Measurements from ENCODE around the gene HOXD10. TPM values are rescaled to one million over a fixed set of nuclear protein-coding genes. Genes with fewer than 3 reads are reported as not detected.

The HOXD10 gene
- total and polyA plus RNA-seq, 4 donors = not detected

- Histone ChIP-seq H3K27me3 (ENCODE audit: control insufficient read depth in 4 of 4, insufficient read depth in 4 of 4, low read length in 3 of 4) (peaks cover 12 to 77% (median 37%) of the 10 kb centered on the region in 4 donors), H3K4me1 (ENCODE audit: control insufficient read depth in 4 of 4, insufficient read depth in 4 of 4, low read length in 3 of 4) (peaks cover 4 to 25% (median 11%) of the 10 kb centered on the region in 4 donors), H3K9me3 (ENCODE audit: control insufficient read depth in 4 of 4, low read length in 3 of 4) (peaks cover 0 to 29% (median 5%) of the 10 kb centered on the region in 4 donors), H3K4me3 (ENCODE audit: low read depth in 1 of 3, low read length in 3 of 3) (no peak overlapping the region), H3K9ac (ENCODE audit: low read depth in 1 of 2, low read length in 2 of 2) (no peak overlapping the region), H3K36me3 (ENCODE audit: control insufficient read depth in 4 of 4, insufficient read depth in 3 of 4, low read depth in 1 of 4, low read length in 3 of 4) (no peaks in the 10 kb centered on the region), H3K27ac (ENCODE audit: low read depth in 1 of 2, low read length in 2 of 2) (no peak overlapping the region)
- TF ChIP-seq REST (IDR thresholded peaks at IDR 0.05) = no peak
- no peak for TF ChIP-seq FOXA2 (IDR thresholded peaks at IDR 0.05)
- no peak for TF ChIP-seq GABPA (IDR thresholded peaks at IDR 0.05 in 1 of 2, conservative IDR thresholded peaks at IDR 0.05 in 1 of 2)
- TF ChIP-seq MAX (IDR thresholded peaks at IDR 0.05) = no peak
- no peak for TF ChIP-seq JUND (IDR thresholded peaks at IDR 0.05)
- no peak for TF ChIP-seq HNF4G (IDR thresholded peaks at IDR 0.05)
- TF ChIP-seq YY1 (IDR thresholded peaks at IDR 0.05) = no peak
- TF ChIP-seq TAF1 (conservative IDR thresholded peaks at IDR 0.05) = no peak
- TF ChIP-seq RAD21 (IDR thresholded peaks at IDR 0.05) = no peak
- TF ChIP-seq FOXA1 (IDR thresholded peaks at IDR 0.05) = no peak
- no peak for TF ChIP-seq HNF4A (conservative IDR thresholded peaks at IDR 0.05)
- no peak for TF ChIP-seq CTCF (IDR thresholded peaks at IDR 0.05; ENCODE audit: low read depth, low read length, missing input control)
- DNase-seq (ENCODE audit: low spot score) = peak; percentile 34
- WGBS = 8% methylated on average over 62 of the region's 62 CpGs
Measured at GRCh38 chr2:176081837-176082524, 34.6 kb upstream of the HOXD10 start.

- H3K9ac ChIP-seq (ENCODE audit: low read depth in 1 of 2, low read length in 2 of 2) = no peak overlapping the region
- peaks cover 4 to 25% (median 11%) of the 10 kb centered on the region in 4 donors for H3K4me1 ChIP-seq (ENCODE audit: control insufficient read depth in 4 of 4, insufficient read depth in 4 of 4, low read length in 3 of 4)
- DNase-seq (ENCODE audit: low spot score) = no peak
- TF ChIP-seq CTCF (IDR thresholded peaks at IDR 0.05; ENCODE audit: low read depth, low read length, missing input control) (no peak), SP1 (IDR thresholded peaks at IDR 0.05) (no peak), TAF1 (conservative IDR thresholded peaks at IDR 0.05) (no peak), RXRA (IDR thresholded peaks at IDR 0.05) (no peak), EGR1 (IDR thresholded peaks at IDR 0.05; ENCODE audit: low read depth in 2 of 2) (no peak), HNF4A (conservative IDR thresholded peaks at IDR 0.05) (no peak), YY1 (IDR thresholded peaks at IDR 0.05) (no peak), JUND (IDR thresholded peaks at IDR 0.05) (no peak), GABPA (IDR thresholded peaks at IDR 0.05 in 1 of 2, conservative IDR thresholded peaks at IDR 0.05 in 1 of 2) (no peak), RAD21 (IDR thresholded peaks at IDR 0.05) (no peak), FOXA1 (IDR thresholded peaks at IDR 0.05) (no peak), MAX (IDR thresholded peaks at IDR 0.05) (no peak), ZBTB33 (IDR thresholded peaks at IDR 0.05) (no peak), HNF4G (IDR thresholded peaks at IDR 0.05) (no peak), FOXA2 (IDR thresholded peaks at IDR 0.05) (no peak), ATF3 (IDR thresholded peaks at IDR 0.05) (no peak)
- H3K9me3 ChIP-seq (ENCODE audit: control insufficient read depth in 4 of 4, low read length in 3 of 4) = peaks cover 0 to 29% (median 5%) of the 10 kb centered on the region in 4 donors
- H3K27me3 ChIP-seq (ENCODE audit: control insufficient read depth in 4 of 4, insufficient read depth in 4 of 4, low read length in 3 of 4) = peaks cover 12 to 78% (median 36%) of the 10 kb centered on the region in 4 donors
- no peak overlapping the region for H3K4me3 ChIP-seq (ENCODE audit: low read depth in 1 of 3, low read length in 3 of 3)
- 8% methylated on average over 10 of the region's 10 CpGs for whole genome bisulfite sequencing
- H3K27ac ChIP-seq (ENCODE audit: low read depth in 1 of 2, low read length in 2 of 2) = no peak overlapping the region
- no peaks in the 10 kb centered on the region for H3K36me3 ChIP-seq (ENCODE audit: control insufficient read depth in 4 of 4, insufficient read depth in 3 of 4, low read depth in 1 of 4, low read length in 3 of 4)
Measured at GRCh38 chr2:176082525-176082823, 34.1 kb upstream of the HOXD10 start.
